Glomerular visceral epithelial cell (primary cell): Measurements from ENCODE around the gene MMP25.
"Not testable (repeated sequence)": the region's sequence is repeated elsewhere in the genome, so short reads cannot be mapped to it uniquely, and the experiment has no call there.

ENCODE experiments used
- DNase-seq: peaks from one replicate; pipeline ENCODE4 v3.0.0-alpha.2; 2016; ENCODE audit errors: extremely low spot score

Gene MMP25

DNA sequence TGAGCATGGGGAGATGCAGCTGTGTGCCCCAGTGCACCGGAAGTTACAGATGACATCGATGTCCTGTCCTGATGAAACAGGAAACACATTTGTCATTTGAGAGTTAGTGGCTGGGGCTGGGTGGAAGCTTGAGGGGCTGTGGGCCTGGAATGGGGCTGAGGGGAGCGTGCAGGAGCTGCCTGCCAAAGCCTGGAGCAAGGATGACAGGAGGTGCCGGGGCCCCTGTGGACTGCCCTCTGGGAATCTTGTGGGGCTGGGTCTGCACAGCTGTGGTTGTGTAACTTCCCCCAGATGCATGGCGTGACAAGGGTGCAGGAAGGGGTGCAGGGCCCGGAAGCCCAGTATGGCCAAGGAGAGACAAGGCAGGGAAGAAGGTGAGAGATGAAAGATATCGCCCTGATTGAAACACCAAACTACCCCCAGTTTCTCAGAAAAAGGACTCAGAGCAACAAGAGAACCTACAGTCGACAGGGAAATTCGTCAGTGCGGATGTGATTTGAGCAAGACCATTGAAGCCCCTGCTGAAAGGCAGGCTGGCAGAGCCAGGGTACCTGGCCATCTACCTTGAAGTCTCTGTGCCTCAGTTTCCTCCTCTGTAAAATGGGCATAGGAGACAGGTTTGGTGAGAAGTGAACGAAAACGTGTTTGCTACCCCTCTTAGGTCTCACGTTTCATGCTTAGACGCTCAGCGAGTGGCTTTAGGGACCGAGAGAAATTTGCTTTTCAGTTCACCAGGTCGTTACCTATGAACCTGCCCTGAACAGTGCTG lies 8.8 kb downstream of the MMP25 start:
- no peak for DNase-seq

DNA sequence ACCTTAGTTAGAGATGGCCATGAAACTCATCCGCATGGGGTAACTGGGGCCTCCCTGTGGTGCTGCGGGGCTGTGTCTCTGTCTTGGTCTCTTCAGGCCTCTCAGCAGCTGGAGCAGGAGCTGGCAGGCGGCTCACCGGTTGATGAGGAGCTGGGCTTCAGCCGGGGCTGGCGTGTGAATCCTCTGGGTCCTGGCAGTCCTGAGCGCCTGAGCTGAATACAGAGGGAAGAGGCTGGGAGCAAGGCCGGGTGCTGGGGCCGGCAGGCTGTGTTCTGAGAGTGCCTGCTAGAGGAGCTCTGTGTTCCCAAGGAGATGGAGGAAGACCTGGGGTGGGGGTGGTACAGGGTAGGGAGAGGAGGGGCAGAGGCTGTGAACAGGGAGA lies 9.4 kb downstream of the MMP25 start:
- DNase-seq: not testable (repeated sequence)

DNA sequence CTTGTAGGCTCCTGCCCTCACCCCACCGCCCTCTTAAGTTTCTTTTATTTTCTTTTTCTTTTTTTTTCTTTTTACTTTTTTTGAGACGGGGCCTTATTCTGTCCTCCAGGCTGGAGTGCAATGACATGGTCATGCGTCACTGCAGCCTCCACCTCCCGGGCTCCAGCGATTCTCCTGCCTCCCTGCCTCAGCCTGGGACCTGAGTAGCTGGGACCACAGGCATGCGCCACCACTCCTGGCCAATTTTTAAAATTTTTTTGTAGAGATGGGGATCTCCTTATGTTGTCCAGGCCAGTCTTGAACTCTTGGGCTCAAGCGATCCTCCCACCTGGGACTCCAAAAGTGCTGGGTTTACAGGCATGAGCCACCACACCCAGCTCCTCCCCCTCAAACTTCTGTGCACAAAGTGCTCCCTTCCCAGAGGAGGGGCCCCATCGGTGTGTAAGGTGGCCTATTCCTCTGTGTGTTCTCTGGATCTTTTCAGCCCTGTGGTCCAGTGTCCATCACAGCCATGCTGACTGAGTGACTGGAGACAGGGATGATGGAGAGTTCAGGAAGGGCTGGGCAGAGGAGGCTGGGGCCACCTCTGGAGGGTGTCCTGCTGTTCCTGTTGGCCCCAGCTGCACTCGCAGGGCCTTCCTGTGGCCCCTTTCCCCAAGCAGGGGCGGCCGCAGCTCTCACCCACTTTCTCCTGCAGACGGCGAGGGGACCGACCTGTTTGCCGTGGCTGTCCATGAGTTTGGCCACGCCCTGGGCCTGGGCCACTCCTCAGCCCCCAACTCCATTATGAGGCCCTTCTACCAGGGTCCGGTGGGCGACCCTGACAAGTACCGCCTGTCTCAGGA lies 10.2 kb downstream of the MMP25 start:
- DNase-seq: no peak

- DNase-seq: no peak
Observed at GRCh38 chr16:3057181-3058138, 11.1 kb downstream of the MMP25 start.

GRCh38 chr16:3058139-3059030 lies 12.0 kb downstream of the MMP25 start:
- DNase-seq: peak; percentile 47

DNA sequence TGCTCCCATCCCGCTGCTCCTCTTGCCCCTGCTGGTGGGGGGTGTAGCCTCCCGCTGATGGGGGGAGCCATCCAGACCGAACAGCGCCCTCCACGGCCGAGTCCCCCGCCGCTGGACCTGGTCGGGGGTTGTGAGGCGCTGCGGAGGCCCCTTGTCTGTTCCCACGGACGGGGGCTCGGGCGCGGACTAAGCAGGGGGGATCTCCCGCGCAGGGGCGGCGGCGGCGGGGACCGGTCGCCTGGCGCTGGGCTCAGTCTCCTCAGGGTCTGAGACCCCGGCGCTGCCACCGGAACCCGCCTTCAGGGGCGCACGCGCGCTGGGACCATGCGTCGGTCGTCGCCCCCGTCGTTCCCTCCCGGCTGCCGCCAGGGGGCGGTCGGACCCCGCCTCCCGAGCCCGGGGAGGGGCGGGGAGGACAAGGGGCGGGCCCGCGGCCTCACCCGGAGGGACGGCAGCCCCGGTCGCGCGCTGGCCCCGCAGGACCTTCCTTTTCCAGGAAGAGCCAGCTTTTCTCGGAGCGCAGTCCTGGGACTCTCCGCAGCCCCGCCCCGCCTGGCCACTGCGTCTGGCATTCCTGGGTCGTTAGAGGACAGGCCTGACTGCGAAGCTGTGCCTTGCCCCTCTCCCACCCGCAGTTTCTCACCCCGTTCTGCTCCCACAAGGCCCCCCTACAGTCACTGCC lies 12.8 kb downstream of the MMP25 start:
- peak; percentile 92 for DNase-seq

DNA sequence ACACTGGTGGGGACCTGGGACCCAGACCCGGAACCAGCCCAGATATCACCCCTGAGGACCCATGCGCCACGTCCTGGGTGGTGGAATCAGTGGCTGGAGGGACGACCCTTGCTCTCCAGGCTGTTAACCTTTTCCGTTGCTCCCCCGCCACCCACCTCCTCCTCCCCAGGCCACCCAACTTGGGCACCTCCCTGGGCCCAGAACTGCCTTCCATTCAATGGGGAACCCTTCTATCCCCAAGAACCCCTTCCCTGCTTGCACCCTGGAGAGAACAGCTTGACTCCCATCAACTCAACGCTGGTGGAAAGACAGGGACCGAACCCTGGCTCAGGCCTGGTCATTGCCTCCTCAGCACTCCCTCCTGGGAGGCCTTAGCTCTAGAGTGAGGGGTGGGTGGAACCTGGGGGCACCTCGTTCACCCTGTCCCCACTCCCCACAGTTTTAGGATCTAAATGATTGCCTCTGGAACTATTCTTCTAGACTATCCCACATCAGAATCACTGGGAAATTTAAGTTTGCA lies 13.4 kb downstream of the MMP25 start:
- no peak for DNase-seq

- no peak for DNase-seq
Observed at GRCh38 chr16:3060339-3061127, 14.2 kb downstream of the MMP25 start.

DNA sequence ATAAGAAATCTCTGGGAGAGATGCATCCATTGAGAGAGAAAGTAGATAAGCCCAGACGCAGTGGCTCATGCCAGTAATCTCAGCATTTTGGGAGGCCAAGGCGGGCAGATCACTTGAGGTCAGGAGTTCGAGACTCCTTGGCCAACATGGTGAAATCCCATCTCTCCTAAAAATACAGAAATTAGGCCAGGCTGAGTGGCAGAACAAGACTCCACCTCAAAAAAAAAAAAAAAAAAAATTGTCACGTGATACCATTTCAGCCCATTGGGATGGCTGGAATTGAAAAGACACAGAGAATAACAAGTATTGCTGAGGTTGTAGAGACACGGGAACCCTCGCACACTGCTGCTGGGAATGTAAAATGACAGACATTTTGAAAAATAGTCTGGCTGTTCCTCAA lies 16.2 kb downstream of the MMP25 start:
- no peak for DNase-seq

- no peak for DNase-seq
Observed at GRCh38 chr16:3063625-3064386, 17.4 kb downstream of the MMP25 start.

DNA sequence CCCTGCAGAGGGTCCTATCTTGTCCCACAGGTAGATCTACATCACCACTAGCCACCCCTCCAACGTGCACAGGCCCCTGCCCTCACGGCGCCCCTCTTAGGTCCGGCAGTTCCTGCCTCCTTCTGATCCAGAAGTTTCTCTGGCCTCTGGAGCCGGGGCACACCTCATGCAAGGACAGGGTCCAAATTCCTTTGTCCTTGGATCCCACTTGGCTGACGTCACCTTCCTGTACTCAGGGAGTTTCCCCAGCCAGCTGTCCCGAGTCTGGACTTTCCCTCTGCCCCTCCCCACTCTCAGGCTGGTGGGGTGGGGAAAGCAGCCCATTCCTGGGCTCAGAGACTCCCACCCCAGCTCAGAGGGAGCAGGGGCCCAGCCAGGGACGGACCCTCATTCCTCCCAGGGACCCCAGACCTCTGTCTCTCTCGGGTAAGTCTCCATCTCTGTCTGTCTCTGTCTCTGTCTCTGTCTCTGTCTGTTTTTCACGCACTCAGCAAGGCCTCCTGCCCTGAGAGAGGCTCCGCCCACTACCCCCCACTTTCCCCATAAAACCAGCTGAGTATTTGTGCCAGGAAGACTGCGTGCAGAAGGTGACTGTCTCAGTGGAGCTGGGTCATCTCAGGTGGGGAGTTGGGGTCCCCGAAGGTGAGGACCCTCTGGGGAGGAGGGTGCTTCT lies 18.8 kb downstream of the MMP25 start, which contains the start of gene IL32:
IL32 (plus strand) TSS at position 572 of the 673 bp plus-strand sequence. CDS start 172 bp downstream, outside the sequence.
- peak; percentile 89 for DNase-seq

- no peak for DNase-seq
Observed at GRCh38 chr16:3065742-3066439, 19.5 kb downstream of the MMP25 start.

GRCh38 chr16:3066440-3066748 lies 20.0 kb downstream of the MMP25 start:
- no peak for DNase-seq

DNA sequence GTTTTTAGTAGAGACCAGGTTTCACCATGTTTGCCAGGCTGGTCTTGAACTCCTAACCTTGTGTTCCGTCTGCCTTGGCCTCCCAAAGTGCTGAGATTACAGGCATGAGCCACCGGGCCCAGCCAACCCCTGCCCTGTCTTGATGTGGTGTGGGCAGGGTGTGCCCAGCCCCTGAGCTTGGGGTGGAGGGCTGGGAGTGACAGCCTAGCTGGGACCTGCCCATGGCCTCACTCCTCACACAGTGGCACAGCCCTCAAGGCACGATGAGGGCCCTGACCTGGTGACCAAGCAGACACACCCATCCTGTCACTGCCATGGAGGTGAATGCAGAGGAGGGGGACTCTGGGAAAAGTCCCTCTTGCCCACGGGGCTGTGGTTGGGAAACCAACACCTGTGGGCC lies 22.1 kb downstream of the MMP25 start:
- no peak for DNase-seq

DNA sequence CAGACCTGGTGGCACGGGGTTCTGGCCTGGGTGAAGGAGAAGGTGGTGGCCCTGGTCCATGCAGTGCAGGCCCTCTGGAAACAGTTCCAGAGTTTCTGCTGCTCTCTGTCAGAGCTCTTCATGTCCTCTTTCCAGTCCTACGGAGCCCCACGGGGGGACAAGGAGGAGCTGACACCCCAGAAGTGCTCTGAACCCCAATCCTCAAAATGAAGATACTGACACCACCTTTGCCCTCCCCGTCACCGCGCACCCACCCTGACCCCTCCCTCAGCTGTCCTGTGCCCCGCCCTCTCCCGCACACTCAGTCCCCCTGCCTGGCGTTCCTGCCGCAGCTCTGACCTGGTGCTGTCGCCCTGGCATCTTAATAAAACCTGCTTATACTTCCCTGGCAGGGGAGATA lies 22.8 kb downstream of the MMP25 start:
- DNase-seq: not testable (repeated sequence)

- DNase-seq: no peak
Observed at GRCh38 chr16:3070608-3071111, 24.3 kb downstream of the MMP25 start.

- no peak for DNase-seq
Observed at GRCh38 chr16:3071655-3072054, 25.3 kb downstream of the MMP25 start.
